IMR-90 (cell line): ENCODE data around the gene PPP1R10. TPM values are rescaled to one million over a fixed set of nuclear protein-coding genes. Genes with fewer than 3 reads are reported as not detected.

ENCODE experiments used
- ATAC-seq: fragments of 200-7000 bp; cut with Tn5 transposase; 2 replicates; pipeline ENCODE4 v1.9.1; 2020; ENCODE audit warnings: low read depth, mild to moderate bottlenecking, moderate library complexity
- BruUV-seq: library from RNA; stranded (reverse); fragments of 400-500 nt; replicated peaks from 2 replicates; lab custom pipeline; 2021; lab: Mats Ljungman, UMichigan
- CTCF ChIA-PET: fragments of 300-600 bp; formaldehyde crosslinking; extraction: SDS; loops from one replicate; lab custom pipeline; 2021; ENCODE audit warnings: antibody characterized with exemption; lab: Yijun Ruan, JAX
- POLR2A ChIA-PET: fragments of 300-600 bp; sonication (Branson Sonifier 250); formaldehyde crosslinking; loops from one replicate; lab custom pipeline; 2022; ENCODE audit warnings: antibody characterized with exemption; ENCODE audit not compliant: unreplicated experiment; lab: Charles Lee
- DNase-seq: peaks from one replicate; pipeline ENCODE4 v3.0.0; 2013
- H2AFZ ChIP-seq: replicated peaks from 2 replicates; pipeline ENCODE3; 2013; ENCODE audit warnings: low read length, mild to moderate bottlenecking; ENCODE audit not compliant: poor library complexity
- H2AK5ac ChIP-seq: 2 replicates; pipeline ENCODE4 v1.6.1; 2013; ENCODE audit warnings: low read depth, low read length, inconsistent platforms
- H2AK9ac ChIP-seq: replicated peaks from 2 replicates; pipeline ENCODE3; 2013; ENCODE audit warnings: mild to moderate bottlenecking, low read depth, low read length, moderate library complexity; ENCODE audit not compliant: poor library complexity
- H2BK120ac ChIP-seq: 2 replicates; pipeline ENCODE4 v1.6.1; 2013; ENCODE audit warnings: low read depth, low read length, inconsistent platforms
- H2BK15ac ChIP-seq: 3 replicates; pipeline ENCODE4 v1.6.1; 2013; ENCODE audit warnings: low read depth, low read length, inconsistent platforms
- H2BK20ac ChIP-seq: 2 replicates; pipeline ENCODE4 v1.6.1; 2013; ENCODE audit warnings: low read depth, mild to moderate bottlenecking, inconsistent platforms, low read length, moderate library complexity
- H2BK5ac ChIP-seq: 2 replicates; pipeline ENCODE4 v1.6.1; 2013; ENCODE audit warnings: mild to moderate bottlenecking, low read depth, low read length, inconsistent platforms; ENCODE audit not compliant: poor library complexity, severe bottlenecking
- H3K14ac ChIP-seq: replicated peaks from 2 replicates; pipeline ENCODE4 v1.6.1; 2013; ENCODE audit warnings: low read depth, low read length, inconsistent platforms
- H3K18ac ChIP-seq: 2 replicates; pipeline ENCODE4 v1.6.1; 2013; ENCODE audit warnings: low read depth, low read length, control low read depth
- H3K23ac ChIP-seq: 2 replicates; pipeline ENCODE4 v1.6.1; 2013; ENCODE audit warnings: low read depth, low read length, inconsistent platforms
- H3K27ac ChIP-seq: 2 replicates; pipeline ENCODE4 v1.5.1; 2013; ENCODE audit warnings: mild to moderate bottlenecking, control low read depth, low read length; ENCODE audit not compliant: insufficient read depth
- H3K27me3 ChIP-seq: 2 replicates; pipeline ENCODE4 v1.6.1; 2013; ENCODE audit warnings: low read length; ENCODE audit not compliant: control insufficient read depth, insufficient read depth
- H3K36me3 ChIP-seq: 2 replicates; pipeline ENCODE4 v1.6.1; 2013; ENCODE audit warnings: low read length, mixed read lengths; ENCODE audit not compliant: control insufficient read depth, insufficient read depth
- H3K4ac ChIP-seq: 2 replicates; pipeline ENCODE4 v1.6.1; 2013; ENCODE audit warnings: low read depth, low read length, inconsistent platforms
- H3K4me1 ChIP-seq: 2 replicates; pipeline ENCODE4 v1.6.1; 2013; ENCODE audit warnings: low read length, mixed read lengths; ENCODE audit not compliant: control insufficient read depth, insufficient read depth
- H3K4me2 ChIP-seq: 2 replicates; pipeline ENCODE4 v1.6.1; 2013; ENCODE audit warnings: low read depth, mild to moderate bottlenecking, control low read depth, low read length, moderate library complexity
- H3K4me3 ChIP-seq: 2 replicates; pipeline ENCODE4 v1.5.1; 2013; ENCODE audit warnings: low read depth, mild to moderate bottlenecking, control low read depth, low read length, moderate library complexity; ENCODE audit not compliant: insufficient read depth
- H3K56ac ChIP-seq: 2 replicates; pipeline ENCODE4 v1.6.1; 2013; ENCODE audit warnings: low read length, inconsistent platforms; ENCODE audit not compliant: insufficient read depth; ENCODE audit errors: extremely low read depth
- H3K79me1 ChIP-seq, 2 experiments: 2 replicates each; pipeline ENCODE4 v1.6.1; 2013; ENCODE audit warnings: low read length in 2 of 2, inconsistent platforms in 1 of 2, low read depth in 1 of 2
- H3K9ac ChIP-seq: 2 replicates; pipeline ENCODE4 v1.6.1; 2013; ENCODE audit warnings: low read depth, low read length, control low read depth
- H3K9me1 ChIP-seq: 2 replicates; pipeline ENCODE4 v1.6.1; 2013; ENCODE audit warnings: low read length, inconsistent platforms; ENCODE audit not compliant: insufficient read depth
- H3K9me3 ChIP-seq: 2 replicates; pipeline ENCODE4 v1.6.1; 2013; ENCODE audit warnings: low read length; ENCODE audit not compliant: control insufficient read depth, insufficient read depth
- H4K20me1 ChIP-seq: 2 replicates; pipeline ENCODE4 v1.6.1; 2013; ENCODE audit warnings: low read length, inconsistent platforms; ENCODE audit not compliant: insufficient read depth
- H4K5ac ChIP-seq: 2 replicates; pipeline ENCODE4 v1.6.1; 2013; ENCODE audit warnings: mild to moderate bottlenecking, low read depth, low read length, control low read depth
- H4K8ac ChIP-seq, 2 experiments: 2 replicates each; pipeline ENCODE4 v1.6.1; 2013; ENCODE audit warnings: low read depth in 2 of 2, low read length in 2 of 2, control low read depth in 1 of 2, inconsistent platforms in 1 of 2
- H4K91ac ChIP-seq: 2 replicates; pipeline ENCODE4 v1.6.1; 2013; ENCODE audit warnings: low read depth, low read length, inconsistent platforms; ENCODE audit not compliant: insufficient read depth
- CEBPB ChIP-seq: IDR thresholded peaks from 2 replicates; pipeline ENCODE4 v1.6.1; 2012; ENCODE audit warnings: low read depth, low read length, improper control_type of control experiment
- CTCF ChIP-seq: conservative IDR thresholded peaks from 2 replicates; pipeline ENCODE4 v1.5.1; 2012; ENCODE audit warnings: mild to moderate bottlenecking, low read depth, low read length, improper control_type of control experiment
- FOS ChIP-seq: fragments of 150-350 bp; IDR thresholded peaks from 2 replicates; pipeline ENCODE4 v1.6.1; 2016; ENCODE audit warnings: low read depth, low read length
- MAZ ChIP-seq: IDR thresholded peaks from 2 replicates; pipeline ENCODE4 v1.6.1; 2012; ENCODE audit warnings: low read depth, mild to moderate bottlenecking, low read length, improper control_type of control experiment, moderate library complexity, borderline replicate concordance
- NFE2L2 ChIP-seq: fragments of 150-350 bp; IDR thresholded peaks from 2 replicates; pipeline ENCODE4 v1.6.1; 2016; ENCODE audit warnings: low read depth, mild to moderate bottlenecking, low read length
- POLR2A ChIP-seq: IDR thresholded peaks from 2 replicates; pipeline ENCODE4 v1.6.1; 2012; ENCODE audit warnings: mild to moderate bottlenecking, low read depth, low read length
- RFX5 ChIP-seq: IDR thresholded peaks from 2 replicates; pipeline ENCODE4 v1.8.0; 2012; ENCODE audit warnings: low read depth, mild to moderate bottlenecking, low read length, moderate library complexity
- WGBS, 2 experiments: methylation state at CpG; one replicate each; pipeline versions ENCODE4 v1.1.5 to v1.1.7; 2013; ENCODE audit warnings: missing lambda C conversion rate in 2 of 2; ENCODE audit not compliant: insufficient read length in 1 of 2; ENCODE audit errors: extremely low coverage in 2 of 2; 5-methylcytosine and 5-hydroxymethylcytosine counted together
- dilution Hi-C: fragments of 300-500 bp; cut with HindIII; formaldehyde crosslinking; loops from one replicate; pipeline ENCODE4 v1.14.3; 2018; ENCODE audit warnings: low sequenced_read_pairs; ENCODE audit not compliant: unreplicated experiment
- in situ Hi-C: fragments of 300-500 bp; cut with MboI; formaldehyde crosslinking; loops from 3 replicates; pipeline ENCODE4 v1.14.3; 2019; ENCODE audit warnings: low sequenced_read_pairs, inconsistent platforms, mixed read lengths
- intact Hi-C: fragments of 100-400 bp; cut with micrococcal nuclease; formaldehyde crosslinking; loops from 2 replicates; pipeline ENCODE4 v1.10.0; 2022
- polyA plus RNA-seq, 3 experiments: library from polyadenylated mRNA; depleted of rRNA; stranded (reverse); fragments of >200 nt; gene quantifications; 2 replicates each; pipeline ENCODE4 v1.2.3, GENCODE V29; 2012; ENCODE audit warnings: low replicate concordance in 1 of 3
- total RNA-seq: library from RNA; depleted of rRNA; stranded (reverse); fragments of >200 nt; gene quantifications from 2 replicates; pipeline ENCODE4 v1.2.3, GENCODE V29; 2012

PPP1R10 gene
- total and polyA plus RNA-seq, 2 of the 4 experiments (the other 2 are of a cell fraction) = 18.8 to 21.2 TPM

GRCh38 chr6:30591008-30591407, 26.0 kb downstream of the PPP1R10 start:
- H2BK20ac ChIP-seq = no peak overlapping the region
- DNase-seq = peak; percentile 72
- no peak overlapping the region for H2AK5ac ChIP-seq
- peaks cover 54% of the 10 kb centered on the region for H3K36me3 ChIP-seq
- no peak overlapping the region for H3K4me3 ChIP-seq
- CTCF ChIA-PET = interaction anchor here (0.6 to 1.4 kb wide), 3 partner anchors 22 to 49 kb away, joined by 3 read pairs; no protein-coding TSS in a partner anchor
- POLR2A ChIA-PET = no interaction called here
- H3K9me3 ChIP-seq = no peaks in the 10 kb centered on the region
- no peak overlapping the region for H3K14ac ChIP-seq
- H3K56ac ChIP-seq = no peak overlapping the region
- no peak overlapping the region for H3K9ac ChIP-seq
- peak overlapping the region; percentile 16 for H2BK5ac ChIP-seq
- H3K27ac ChIP-seq = peak overlapping the region; percentile 85; the same call in 1 of the 2 replicates
- H2AFZ ChIP-seq = no peak overlapping the region
- no TSS peak for BruUV-seq
- H4K20me1 ChIP-seq = peaks cover 5% of the 10 kb centered on the region; the same call in 1 of the 2 replicates
- H3K23ac ChIP-seq = no peak overlapping the region
- H4K5ac ChIP-seq = no peak overlapping the region; the same call in 1 of the 2 replicates
- no peak overlapping the region for H3K4me2 ChIP-seq
- peaks cover 16 to 18% of the 10 kb centered on the region in 2 experiments for H3K79me1 ChIP-seq
- no peaks in the 10 kb centered on the region; the same call in 1 of the 2 replicates for H3K9me1 ChIP-seq
- no peak overlapping the region for H2BK120ac ChIP-seq
- peak; percentile 91 for ATAC-seq
- peak overlapping the region in 1 of 2 experiments; percentile 20; a peak in 2 of 4 replicates for H4K8ac ChIP-seq
- in situ Hi-C loops = no loop called here
- no peaks in the 10 kb centered on the region for H3K27me3 ChIP-seq
- no peak overlapping the region for H2BK15ac ChIP-seq
- dilution Hi-C loops = no loop called here
- WGBS, 2 experiments = no CpG with 5 or more reads among the region's 1 CpG
- H3K18ac ChIP-seq = peak overlapping the region; percentile 24; the same call in 1 of the 2 replicates
- peaks cover 7% of the 10 kb centered on the region for H3K4me1 ChIP-seq
- TF ChIP-seq MAZ = no peak
- TF ChIP-seq CTCF = no peak
- TF ChIP-seq CEBPB = no peak
- no peak for TF ChIP-seq POLR2A
- TF ChIP-seq RFX5 = no peak
- TF ChIP-seq NFE2L2 = peak; percentile 87
- no peak for TF ChIP-seq FOS
- H4K91ac ChIP-seq = no peak overlapping the region
- intact Hi-C loops = no loop called here
- H3K4ac ChIP-seq = peak overlapping the region; percentile 41
- H2AK9ac ChIP-seq = no peak overlapping the region
